Neuronal stem cell (in vitro differentiated cells): ENCODE results near the gene THRA.
A peak's percentile ranks its signal among the peaks of the same experiment; 100 is the strongest.

ENCODE experiments used
- DNase-seq: peaks from one replicate; pipeline ENCODE4 v3.0.0-alpha.2; 2013; ENCODE audit warnings: low spot score
- H2AFZ ChIP-seq: one replicate; pipeline ENCODE4 v1.6.1; 2013; ENCODE audit warnings: mild to moderate bottlenecking, low read length, inconsistent platforms
- H2AK5ac ChIP-seq: 2 replicates; pipeline ENCODE4 v1.6.1; 2013; ENCODE audit warnings: low read depth, mild to moderate bottlenecking, inconsistent platforms, low read length, moderate library complexity, mixed read lengths
- H2BK120ac ChIP-seq: 2 replicates; pipeline ENCODE4 v1.6.1; 2013; ENCODE audit warnings: low read depth, mild to moderate bottlenecking, inconsistent platforms, low read length, moderate library complexity, mixed read lengths
- H2BK12ac ChIP-seq: one replicate; pipeline ENCODE4 v1.6.1; 2013; ENCODE audit warnings: low read length, inconsistent platforms
- H2BK15ac ChIP-seq: 2 replicates; pipeline ENCODE4 v1.6.1; 2013; ENCODE audit warnings: mild to moderate bottlenecking, low read length, inconsistent platforms, mixed read lengths
- H2BK5ac ChIP-seq: one replicate; pipeline ENCODE4 v1.6.1; 2013; ENCODE audit warnings: inconsistent platforms, mild to moderate bottlenecking, low read length, moderate library complexity
- H3K14ac ChIP-seq: one replicate; pipeline ENCODE4 v1.6.1; 2013; ENCODE audit warnings: low read length, inconsistent platforms
- H3K18ac ChIP-seq: 2 replicates; pipeline ENCODE4 v1.6.1; 2013; ENCODE audit warnings: low read length, inconsistent platforms
- H3K23ac ChIP-seq: 2 replicates; pipeline ENCODE4 v1.6.1; 2013; ENCODE audit warnings: low read depth, mild to moderate bottlenecking, mixed read lengths, low read length, inconsistent platforms; ENCODE audit not compliant: poor library complexity
- H3K27ac ChIP-seq: replicated peaks from 3 replicates; pipeline ENCODE4 v1.5.1; 2013; ENCODE audit warnings: low read length, inconsistent platforms
- H3K27me3 ChIP-seq, 3 experiments: 2 replicates each; pipeline ENCODE4 v1.6.1; 2013; ENCODE audit warnings: low read length in 3 of 3, mild to moderate bottlenecking in 2 of 3, inconsistent platforms in 1 of 3, low read depth in 1 of 3, mixed read lengths in 1 of 3, moderate library complexity in 1 of 3; ENCODE audit not compliant: control insufficient read depth in 3 of 3, insufficient read depth in 3 of 3
- H3K36me3 ChIP-seq, 2 donors: replicated peaks in 1 of 2; 2 replicates each; pipeline ENCODE4 v1.6.1; 2013; ENCODE audit warnings: low read length in 2 of 2; ENCODE audit not compliant: control insufficient read depth in 2 of 2, insufficient read depth in 2 of 2
- H3K4ac ChIP-seq: 2 replicates; pipeline ENCODE4 v1.6.1; 2013; ENCODE audit warnings: inconsistent platforms, mild to moderate bottlenecking, low read length, moderate library complexity
- H3K4me1 ChIP-seq, 2 donors: 1 replicate in 1 of 2; 2 replicates in 1 of 2; pipeline ENCODE4 v1.6.1; 2013; ENCODE audit warnings: low read length in 2 of 2, low read depth in 1 of 2; ENCODE audit not compliant: control insufficient read depth in 2 of 2, insufficient read depth in 1 of 2
- H3K4me2 ChIP-seq: one replicate; pipeline ENCODE4 v1.6.1; 2013; ENCODE audit warnings: mild to moderate bottlenecking, low read length, inconsistent platforms; ENCODE audit not compliant: insufficient read depth, poor library complexity, severe bottlenecking
- H3K4me3 ChIP-seq, 2 donors: 2 replicates each; pipeline ENCODE4 v1.5.1; 2013; ENCODE audit warnings: low read length in 2 of 2, mild to moderate bottlenecking in 2 of 2, inconsistent platforms in 1 of 2, moderate library complexity in 1 of 2
- H3K79me1 ChIP-seq: one replicate; pipeline ENCODE4 v1.6.1; 2013; ENCODE audit warnings: low read depth, mild to moderate bottlenecking, inconsistent platforms, low read length, moderate library complexity
- H3K9ac ChIP-seq: one replicate; pipeline ENCODE4 v1.6.1; 2013; ENCODE audit warnings: mild to moderate bottlenecking, low read depth, low read length, inconsistent platforms; ENCODE audit not compliant: poor library complexity
- H3K9me3 ChIP-seq, 2 donors: replicated peaks in 1 of 2; 2 replicates each; pipeline versions ENCODE3 to v1.6.1; 2013; ENCODE audit warnings: low read length in 2 of 2, mild to moderate bottlenecking in 2 of 2, inconsistent platforms in 1 of 2, low read depth in 1 of 2, mixed read lengths in 1 of 2, moderate library complexity in 1 of 2; ENCODE audit not compliant: control insufficient read depth in 2 of 2, insufficient read depth in 1 of 2
- H4K8ac ChIP-seq: one replicate; pipeline ENCODE4 v1.6.1; 2013; ENCODE audit warnings: low read depth, mild to moderate bottlenecking, inconsistent platforms, low read length, moderate library complexity
- H4K91ac ChIP-seq: one replicate; pipeline ENCODE4 v1.6.1; 2013; ENCODE audit warnings: low read length, low read depth, mild to moderate bottlenecking, inconsistent platforms; ENCODE audit not compliant: poor library complexity
- WGBS, 2 donors: extraction: QIAGEN DNeasy Blood & Tissue Kit; methylation state at CpG; one replicate each; pipeline ENCODE4 v1.1.7; 2013; ENCODE audit warnings: missing lambda C conversion rate in 2 of 2, mixed read lengths in 1 of 2; ENCODE audit not compliant: insufficient read length in 2 of 2, insufficient replicate concordance in 1 of 2; ENCODE audit errors: extremely low coverage in 2 of 2; 5-methylcytosine and 5-hydroxymethylcytosine counted together

THRA gene

GRCh38 chr17:40022961-40023541 lies 39.7 kb upstream of the THRA start:
- Histone ChIP-seq H3K18ac (no peak overlapping the region), H2BK120ac (no peak overlapping the region), H4K91ac (no peak overlapping the region), H3K9me3 (no peaks in the 10 kb centered on the region), H3K27me3 (no peaks in the 10 kb centered on the region), H3K4me1 (peaks cover 9 to 16% of the 10 kb centered on the region in 2 donors), H3K9ac (no peak overlapping the region), H4K8ac (no peak overlapping the region), H2BK15ac (no peak overlapping the region), H2BK12ac (no peak overlapping the region), H3K27ac (no peak overlapping the region), H2AFZ (no peak overlapping the region), H3K4me3 (peak overlapping the region in 1 of 2 donors; percentile 26), H3K36me3 (peaks cover 43 to 92% of the 10 kb centered on the region in 2 donors), H3K23ac (peak overlapping the region; percentile 80), H2AK5ac (no peak overlapping the region), H3K4ac (no peak overlapping the region), H3K79me1 (peaks cover 4% of the 10 kb centered on the region), H3K4me2 (no peak overlapping the region), H2BK5ac (no peak overlapping the region), H3K14ac (no peak overlapping the region)
- no CpG with 5 or more reads among the region's 19 CpGs for whole genome bisulfite sequencing, 2 donors
- no peak for DNase-seq

GRCh38 chr17:40023590-40024292 lies 39.0 kb upstream of the THRA start:
- H4K91ac ChIP-seq, result no peak overlapping the region
- H2AFZ ChIP-seq, result no peak overlapping the region
- no peak overlapping the region for H2AK5ac ChIP-seq
- peaks cover 4% of the 10 kb centered on the region for H3K79me1 ChIP-seq
- no peak for DNase-seq
- H3K14ac ChIP-seq, result no peak overlapping the region
- H4K8ac ChIP-seq, result no peak overlapping the region
- H3K18ac ChIP-seq, result no peak overlapping the region
- whole genome bisulfite sequencing, 2 donors, result no CpG with 5 or more reads among the region's 10 CpGs
- no peak overlapping the region for H3K23ac ChIP-seq
- peaks cover 5 to 10% of the 10 kb centered on the region in 2 donors for H3K4me1 ChIP-seq
- no peak overlapping the region for H3K4ac ChIP-seq
- H3K4me3 ChIP-seq, result no peak overlapping the region
- H2BK5ac ChIP-seq, result no peak overlapping the region
- H3K4me2 ChIP-seq, result no peak overlapping the region
- H2BK120ac ChIP-seq, result no peak overlapping the region
- no peaks in the 10 kb centered on the region for H3K27me3 ChIP-seq
- no peaks in the 10 kb centered on the region for H3K9me3 ChIP-seq
- no peak overlapping the region for H3K9ac ChIP-seq
- no peak overlapping the region for H3K27ac ChIP-seq
- no peak overlapping the region for H2BK15ac ChIP-seq
- peaks cover 48 to 94% of the 10 kb centered on the region in 2 donors for H3K36me3 ChIP-seq
- no peak overlapping the region for H2BK12ac ChIP-seq

GRCh38 chr17:40024901-40025300 lies 37.9 kb upstream of the THRA start:
- Histone ChIP-seq H3K9ac (no peak overlapping the region), H3K4me2 (no peak overlapping the region), H3K27ac (no peak overlapping the region), H2AFZ (no peak overlapping the region), H3K23ac (no peak overlapping the region), H3K4me3 (no peak overlapping the region), H3K36me3 (peaks cover 52 to 94% of the 10 kb centered on the region in 2 donors), H3K4me1 (peaks cover 0 to 1% of the 10 kb centered on the region in 2 donors), H3K9me3 (no peaks in the 10 kb centered on the region), H2BK12ac (no peak overlapping the region), H2AK5ac (no peak overlapping the region), H4K91ac (no peak overlapping the region), H3K14ac (no peak overlapping the region), H2BK15ac (no peak overlapping the region), H4K8ac (no peak overlapping the region), H2BK5ac (no peak overlapping the region), H3K18ac (no peak overlapping the region), H3K79me1 (no peaks in the 10 kb centered on the region), H3K27me3 (no peaks in the 10 kb centered on the region), H3K4ac (no peak overlapping the region), H2BK120ac (no peak overlapping the region)
- WGBS, 2 donors, result no CpG with 5 or more reads among the region's 8 CpGs
- DNase-seq, result no peak

GRCh38 chr17:40025559-40025958 lies 37.2 kb upstream of the THRA start:
- Histone ChIP-seq H3K23ac (no peak overlapping the region), H3K36me3 (peaks cover 49 to 93% of the 10 kb centered on the region in 2 donors)

More at GRCh38 chr17:40025559-40025958, 37.2 kb upstream of the THRA start:
- Histone ChIP-seq H3K4me2 (no peak overlapping the region), H2AFZ (no peak overlapping the region), H2BK15ac (no peak overlapping the region), H3K9me3 (no peaks in the 10 kb centered on the region), H2BK12ac (no peak overlapping the region), H2BK5ac (no peak overlapping the region), H3K4ac (no peak overlapping the region), H3K27ac (no peak overlapping the region), H2BK120ac (no peak overlapping the region), H3K4me3 (peak overlapping the region in 1 of 2 donors; percentile 11), H3K79me1 (no peaks in the 10 kb centered on the region), H2AK5ac (no peak overlapping the region), H3K14ac (no peak overlapping the region), H3K18ac (no peak overlapping the region), H3K27me3 (no peaks in the 10 kb centered on the region), H3K4me1 (peaks cover 0 to 1% of the 10 kb centered on the region in 2 donors), H4K91ac (no peak overlapping the region), H4K8ac (no peak overlapping the region), H3K9ac (no peak overlapping the region)
- DNase-seq, result no peak
- WGBS, 2 donors, result no CpG with 5 or more reads among the region's 2 CpGs
